ENCODE data around the gene ADD1.

Gene ADD1

GRCh38 chr4:2929469-2929868, 85.8 kb downstream of the ADD1 start:
- Histone ChIP-seq H3K4me1 (ENCODE audit: control insufficient read depth, low read length) (peaks cover 31% of the 10 kb centered on the region), H4K20me1 (ENCODE audit: control insufficient read depth, insufficient read depth, low read depth, low read length) (no peaks in the 10 kb centered on the region), H3F3A (ENCODE audit: control insufficient read depth, insufficient read depth) (peaks cover 6% of the 10 kb centered on the region; the same call in 1 of the 2 replicates), H3K9me3 (ENCODE audit: control insufficient read depth, insufficient read depth, low read length) (no peaks in the 10 kb centered on the region), H3K4me3 (ENCODE audit: low read length) (no peak overlapping the region), H3K4me2 (ENCODE audit: low read length) (no peak overlapping the region), H3K27me3 (ENCODE audit: control insufficient read depth, low read length) (no peaks in the 10 kb centered on the region), H3K79me2 (ENCODE audit: control insufficient read depth, low read length) (peaks cover 19% of the 10 kb centered on the region), H3K36me3 (ENCODE audit: control insufficient read depth, low read length) (peaks cover 34% of the 10 kb centered on the region), H3K9me2 (replicated peaks; ENCODE audit: control insufficient read depth, low read length) (no peaks in the 10 kb centered on the region), H3K27ac (ENCODE audit: low read depth, low read length) (no peak overlapping the region)
- no peak for TF ChIP-seq EZH2phosphoT487 (IDR thresholded peaks at IDR 0.05; ENCODE audit: borderline replicate concordance, low read length)
- no peak for TF ChIP-seq CTCF (IDR thresholded peaks at IDR 0.05; ENCODE audit: low read depth, low read length, poor library complexity, severe bottlenecking)

GRCh38 chr4:2930135-2930757, 86.6 kb downstream of the ADD1 start:
- no peak overlapping the region for H3K27ac ChIP-seq (ENCODE audit: low read depth, low read length)
- H3K79me2 ChIP-seq (ENCODE audit: control insufficient read depth, low read length): peaks cover 23% of the 10 kb centered on the region
- peaks cover 31% of the 10 kb centered on the region for H3K4me1 ChIP-seq (ENCODE audit: control insufficient read depth, low read length)
- H3K4me2 ChIP-seq (ENCODE audit: low read length): no peak overlapping the region
- no peaks in the 10 kb centered on the region for H3K27me3 ChIP-seq (ENCODE audit: control insufficient read depth, low read length)
- H4K20me1 ChIP-seq (ENCODE audit: control insufficient read depth, insufficient read depth, low read depth, low read length): no peaks in the 10 kb centered on the region
- H3K4me3 ChIP-seq (ENCODE audit: low read length): no peak overlapping the region
- H3K9me2 ChIP-seq (replicated peaks; ENCODE audit: control insufficient read depth, low read length): no peaks in the 10 kb centered on the region
- H3K36me3 ChIP-seq (ENCODE audit: control insufficient read depth, low read length): peaks cover 34% of the 10 kb centered on the region
- peaks cover 5% of the 10 kb centered on the region; the same call in 1 of the 2 replicates for H3F3A ChIP-seq (ENCODE audit: control insufficient read depth, insufficient read depth)
- no peaks in the 10 kb centered on the region for H3K9me3 ChIP-seq (ENCODE audit: control insufficient read depth, insufficient read depth, low read length)
- TF ChIP-seq CTCF (IDR thresholded peaks at IDR 0.05; ENCODE audit: low read depth, low read length, poor library complexity, severe bottlenecking) (no peak), EZH2phosphoT487 (IDR thresholded peaks at IDR 0.05; ENCODE audit: borderline replicate concordance, low read length) (no peak)

GRCh38 chr4:2930758-2931511, 87.3 kb downstream of the ADD1 start:
- H3K36me3 ChIP-seq (ENCODE audit: control insufficient read depth, low read length): peaks cover 37% of the 10 kb centered on the region
- peaks cover 35% of the 10 kb centered on the region for H3K4me1 ChIP-seq (ENCODE audit: control insufficient read depth, low read length)
- peak overlapping the region; percentile 76 for H3K4me3 ChIP-seq (ENCODE audit: low read length)
- TF ChIP-seq EZH2phosphoT487 (IDR thresholded peaks at IDR 0.05; ENCODE audit: borderline replicate concordance, low read length): no peak
- no peak for TF ChIP-seq CTCF (IDR thresholded peaks at IDR 0.05; ENCODE audit: low read depth, low read length, poor library complexity, severe bottlenecking)
- no peaks in the 10 kb centered on the region for H3K9me3 ChIP-seq (ENCODE audit: control insufficient read depth, insufficient read depth, low read length)
- H3F3A ChIP-seq (ENCODE audit: control insufficient read depth, insufficient read depth): peaks cover 5% of the 10 kb centered on the region
- H3K27me3 ChIP-seq (ENCODE audit: control insufficient read depth, low read length): no peaks in the 10 kb centered on the region
- H3K4me2 ChIP-seq (ENCODE audit: low read length): peak overlapping the region; percentile 84
- H3K79me2 ChIP-seq (ENCODE audit: control insufficient read depth, low read length): peaks cover 30% of the 10 kb centered on the region
- no peaks in the 10 kb centered on the region for H3K9me2 ChIP-seq (replicated peaks; ENCODE audit: control insufficient read depth, low read length)
- peak overlapping the region; percentile 69 for H3K27ac ChIP-seq (ENCODE audit: low read depth, low read length)
- H4K20me1 ChIP-seq (ENCODE audit: control insufficient read depth, insufficient read depth, low read depth, low read length): no peaks in the 10 kb centered on the region

All from DOHH2 (cell line).